Right lobe of liver (tissue), 6 donors: ENCODE measurements around the gene SPDYE1. TPM values are rescaled to one million over a fixed set of nuclear protein-coding genes. Genes with fewer than 3 reads are reported as not detected.
A peak's percentile ranks its signal among the peaks of the same experiment; 100 is the strongest.

Source experiments
- ATAC-seq, 4 donors: fragments of 200-7000 bp; cut with Tn5 transposase; one replicate each; pipeline ENCODE4 v1.9.1; 2020; ENCODE audit warnings: mild to moderate bottlenecking in 4 of 4, moderate library complexity in 4 of 4
- DNase-seq, 3 donors: peaks; one replicate each; pipeline ENCODE4 v3.0.0-alpha.2; 2020
- H3K27ac ChIP-seq, 3 donors: fragments of 200-600 bp; one replicate each; pipeline ENCODE4 v1.8.0; 2022
- H3K27me3 ChIP-seq, 2 donors: fragments of 200-600 bp; one replicate each; pipeline ENCODE4 v1.8.0; 2022
- H3K36me3 ChIP-seq, 4 donors: fragments of 200-600 bp; sonication (generic) in 1 of 4; one replicate each; pipeline versions ENCODE4 v1.5.1 to v1.8.0; 2017 to 2022; ENCODE audit warnings: control low read depth in 1 of 4
- H3K4me1 ChIP-seq, 4 donors: fragments of 200-600 bp; sonication (generic) in 1 of 4; one replicate each; pipeline versions ENCODE4 v1.5.1 to v1.8.0; 2017 to 2022; ENCODE audit warnings: control low read depth in 1 of 4
- H3K4me3 ChIP-seq, 3 donors: fragments of 200-600 bp; one replicate each; pipeline ENCODE4 v1.8.0; 2022
- H3K9me3 ChIP-seq, 4 donors: fragments of 200-600 bp; sonication (generic) in 1 of 4; one replicate each; pipeline versions ENCODE4 v1.5.1 to v1.8.0; 2017 to 2022; ENCODE audit warnings: control low read depth in 1 of 4
- POLR2A ChIP-seq: fragments of 450-650 bp; IDR thresholded peaks from one replicate; pipeline ENCODE4 v1.6.1; 2017; ENCODE audit warnings: antibody characterized with exemption, mild to moderate bottlenecking
- WGBS: methylation state at CpG from one replicate; pipeline ENCODE4 v1.1.6; 2018; ENCODE audit warnings: low coverage, low lambda C conversion rate; ENCODE audit not compliant: insufficient coverage; ENCODE audit errors: missing lambda C conversion rate; 5-methylcytosine and 5-hydroxymethylcytosine counted together
- intact Hi-C, 2 donors: fragments of 100-400 bp; cut with DNase I; formaldehyde crosslinking; loops; one replicate each; pipeline versions ENCODE4 v1.11.2 to v1.14.1; 2022
- total RNA-seq, 6 experiments: library from RNA; depleted of rRNA in 2 of 6; stranded (reverse); fragments of >200 nt in 2 of 6; fragmentation: NEBNext Ultra II Directional in 3 of 6; extraction: Animal tissue kit (Norgen Biotek cat#: 25700) in 3 of 6; gene quantifications; one replicate each; pipeline versions ENCODE4 v1.1.0 to v1.2.4, GENCODE V29; 2016 to 2023
- TF ChIP-seq, protein P1 (sequence below), 4 donors: fragments of 200-600 bp in 3 of 4; fragments of 450-650 bp in 1 of 4; IDR thresholded peaks; one replicate each; pipeline versions ENCODE4 v1.5.1 to v1.8.0; 2016 to 2022; ENCODE audit warnings: antibody characterized with exemption in 4 of 4, mild to moderate bottlenecking in 2 of 4
- donor health status: DM: no; HTN: yes; CAD: no.
- donor health status: DM: no; HTN: no; CAD: no.
- donor health status: DM: no; HTN: no; CAD: no.
- donor health status: DM: no; HTN: yes; CAD: no.
- donor health status: DM: no; HTN: yes; CAD: no.

The SPDYE1 gene
- total RNA-seq, 6 experiments from 2014 or later: not detected

DNA sequence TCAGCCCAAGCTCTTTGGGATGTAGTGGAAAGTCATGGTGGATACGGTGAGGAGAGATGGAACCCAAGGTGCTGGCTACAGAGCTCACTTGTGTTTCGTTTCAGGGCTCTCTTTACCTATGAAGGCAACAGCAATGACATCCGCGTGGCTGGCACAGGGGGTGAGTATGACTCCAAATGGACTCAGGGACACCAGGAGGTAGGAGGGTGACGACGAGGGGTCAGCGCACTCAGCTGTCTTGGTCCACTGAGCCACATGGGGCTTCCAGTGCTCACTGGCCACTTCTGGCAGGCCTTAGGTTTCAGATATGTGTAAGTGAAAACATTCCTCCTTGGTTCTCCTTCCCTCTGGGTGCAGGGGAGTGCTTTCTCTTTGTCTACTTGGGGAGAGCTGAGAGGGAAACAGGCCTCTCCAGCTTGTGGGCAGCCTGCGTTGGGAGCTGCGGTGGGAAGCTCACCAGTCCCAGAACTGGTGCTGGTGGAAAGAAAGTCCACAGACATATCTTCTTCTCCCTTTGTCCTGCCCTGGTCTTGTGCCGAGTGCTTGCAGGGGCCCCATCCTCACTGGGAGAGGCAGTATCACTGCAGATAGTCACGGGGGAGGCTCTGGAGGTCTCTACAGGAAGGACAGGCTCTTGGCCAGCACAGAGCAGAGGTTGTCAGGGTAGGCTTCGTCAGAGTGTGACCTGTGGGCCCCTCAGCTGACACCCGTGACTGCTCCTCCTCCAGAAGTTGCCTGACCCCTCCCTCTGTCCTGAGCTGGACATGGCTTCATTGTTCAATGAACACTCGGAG lies 52.6 kb downstream of the SPDYE1 start:
- H3K27me3 ChIP-seq: no peaks in the 10 kb centered on the region
- WGBS: 80% methylated on average over 5 of the region's 14 CpGs
- H3K27ac ChIP-seq: no peak overlapping the region
- H3K4me3 ChIP-seq: no peak overlapping the region
- no peaks in the 10 kb centered on the region for H3K9me3 ChIP-seq
- intact Hi-C loops: no loop called here
- no peak for TF ChIP-seq POLR2A
- TF ChIP-seq, protein P1, sequence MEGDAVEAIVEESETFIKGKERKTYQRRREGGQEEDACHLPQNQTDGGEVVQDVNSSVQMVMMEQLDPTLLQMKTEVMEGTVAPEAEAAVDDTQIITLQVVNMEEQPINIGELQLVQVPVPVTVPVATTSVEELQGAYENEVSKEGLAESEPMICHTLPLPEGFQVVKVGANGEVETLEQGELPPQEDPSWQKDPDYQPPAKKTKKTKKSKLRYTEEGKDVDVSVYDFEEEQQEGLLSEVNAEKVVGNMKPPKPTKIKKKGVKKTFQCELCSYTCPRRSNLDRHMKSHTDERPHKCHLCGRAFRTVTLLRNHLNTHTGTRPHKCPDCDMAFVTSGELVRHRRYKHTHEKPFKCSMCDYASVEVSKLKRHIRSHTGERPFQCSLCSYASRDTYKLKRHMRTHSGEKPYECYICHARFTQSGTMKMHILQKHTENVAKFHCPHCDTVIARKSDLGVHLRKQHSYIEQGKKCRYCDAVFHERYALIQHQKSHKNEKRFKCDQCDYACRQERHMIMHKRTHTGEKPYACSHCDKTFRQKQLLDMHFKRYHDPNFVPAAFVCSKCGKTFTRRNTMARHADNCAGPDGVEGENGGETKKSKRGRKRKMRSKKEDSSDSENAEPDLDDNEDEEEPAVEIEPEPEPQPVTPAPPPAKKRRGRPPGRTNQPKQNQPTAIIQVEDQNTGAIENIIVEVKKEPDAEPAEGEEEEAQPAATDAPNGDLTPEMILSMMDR (IDR thresholded peaks at IDR 0.05): no peak
- peaks cover 0 to 12% (median 0%) of the 10 kb centered on the region in 4 donors for H3K4me1 ChIP-seq
- ATAC-seq (peak in 1 of 4 donors; percentile 20), DNase-seq (peak in 2 of 3 donors; percentile 27 to 36)
- peaks cover 0 to 34% (median 21%) of the 10 kb centered on the region in 4 donors for H3K36me3 ChIP-seq

DNA sequence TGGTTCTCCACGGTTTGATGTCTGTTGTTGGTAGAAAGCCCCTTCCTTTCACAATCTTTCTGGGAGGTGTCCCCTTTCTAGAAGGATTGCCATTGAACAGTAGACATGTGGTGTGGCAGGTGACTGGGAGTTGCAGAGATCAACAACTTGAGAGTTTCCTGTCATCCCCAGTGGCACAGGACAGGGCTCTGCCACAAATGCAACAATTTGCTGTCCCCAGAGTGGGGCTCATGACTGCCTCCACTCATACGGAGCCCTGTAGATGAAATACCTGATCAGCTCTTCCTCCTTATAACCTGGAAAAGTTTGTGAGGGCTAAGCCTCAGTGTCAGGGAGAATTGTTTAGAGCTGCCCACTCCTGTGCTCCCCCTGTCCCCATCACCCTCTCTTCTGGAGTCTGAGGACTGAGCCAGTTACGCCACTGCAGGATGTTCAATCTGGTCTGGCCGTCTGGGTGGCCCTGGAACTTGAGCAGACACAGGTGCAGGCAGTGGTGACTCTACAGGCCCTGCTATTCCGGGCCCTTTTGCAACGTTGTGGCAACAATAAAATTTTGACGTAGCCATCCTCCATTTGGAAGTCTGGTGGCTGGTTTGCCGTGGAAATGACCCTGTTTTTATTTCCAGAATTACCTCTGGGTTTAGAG lies 53.3 kb downstream of the SPDYE1 start:
- 87% methylated on average over 3 of the region's 8 CpGs for WGBS
- TF ChIP-seq POLR2A: no peak
- TF ChIP-seq, protein P1 (IDR thresholded peaks at IDR 0.05): no peak
- no peaks in the 10 kb centered on the region for H3K27me3 ChIP-seq
- no peak overlapping the region for H3K27ac ChIP-seq
- peaks cover 0 to 4% (median 0%) of the 10 kb centered on the region in 4 donors for H3K4me1 ChIP-seq
- peak in 2 of 3 donors; percentile 13 to 28 for DNase-seq
- no peaks in the 10 kb centered on the region for H3K9me3 ChIP-seq
- H3K4me3 ChIP-seq: no peak overlapping the region
- intact Hi-C loops: no loop called here
- no peak for ATAC-seq
- H3K36me3 ChIP-seq: peaks cover 0 to 34% (median 24%) of the 10 kb centered on the region in 4 donors

DNA sequence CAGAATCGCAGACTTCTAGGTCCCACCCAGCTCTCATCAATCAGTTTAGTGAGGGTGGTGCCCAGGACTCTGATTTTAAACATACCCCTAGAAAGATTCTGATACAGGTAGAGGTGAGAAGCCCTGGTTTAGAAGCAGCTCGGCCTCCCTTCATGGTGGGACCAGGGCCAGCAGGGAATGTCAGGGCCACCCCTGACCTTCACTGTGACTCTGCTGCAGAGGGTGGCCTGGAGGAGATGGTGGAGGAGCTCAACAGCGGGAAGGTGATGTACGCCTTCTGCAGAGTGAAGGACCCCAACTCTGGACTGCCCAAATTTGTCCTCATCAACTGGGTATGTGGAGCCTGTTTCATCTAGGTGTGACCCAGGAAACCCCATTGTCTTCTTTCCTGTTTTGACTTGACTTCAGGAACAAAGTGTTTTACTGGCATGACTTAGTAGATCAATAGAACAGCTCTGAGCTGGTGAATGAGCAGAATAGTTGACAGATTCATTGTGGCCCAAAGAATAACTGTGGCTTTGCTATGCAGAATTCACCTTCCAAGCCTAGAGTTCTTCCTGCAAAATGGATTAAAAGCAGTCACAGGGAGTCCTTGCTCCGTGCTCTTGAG lies 54.0 kb downstream of the SPDYE1 start:
- Histone ChIP-seq H3K9me3 (no peaks in the 10 kb centered on the region), H3K27me3 (no peaks in the 10 kb centered on the region), H3K4me1 (no peaks in the 10 kb centered on the region), H3K27ac (no peak overlapping the region), H3K36me3 (peaks cover 0 to 39% (median 26%) of the 10 kb centered on the region in 4 donors), H3K4me3 (no peak overlapping the region)
- WGBS: 84% methylated on average over 3 of the region's 5 CpGs
- TF ChIP-seq, protein P1 (IDR thresholded peaks at IDR 0.05): no peak
- no peak for TF ChIP-seq POLR2A
- DNase-seq (peak in 2 of 3 donors; percentile 16 to 24), ATAC-seq (no peak)
- intact Hi-C loops: no loop called here

DNA sequence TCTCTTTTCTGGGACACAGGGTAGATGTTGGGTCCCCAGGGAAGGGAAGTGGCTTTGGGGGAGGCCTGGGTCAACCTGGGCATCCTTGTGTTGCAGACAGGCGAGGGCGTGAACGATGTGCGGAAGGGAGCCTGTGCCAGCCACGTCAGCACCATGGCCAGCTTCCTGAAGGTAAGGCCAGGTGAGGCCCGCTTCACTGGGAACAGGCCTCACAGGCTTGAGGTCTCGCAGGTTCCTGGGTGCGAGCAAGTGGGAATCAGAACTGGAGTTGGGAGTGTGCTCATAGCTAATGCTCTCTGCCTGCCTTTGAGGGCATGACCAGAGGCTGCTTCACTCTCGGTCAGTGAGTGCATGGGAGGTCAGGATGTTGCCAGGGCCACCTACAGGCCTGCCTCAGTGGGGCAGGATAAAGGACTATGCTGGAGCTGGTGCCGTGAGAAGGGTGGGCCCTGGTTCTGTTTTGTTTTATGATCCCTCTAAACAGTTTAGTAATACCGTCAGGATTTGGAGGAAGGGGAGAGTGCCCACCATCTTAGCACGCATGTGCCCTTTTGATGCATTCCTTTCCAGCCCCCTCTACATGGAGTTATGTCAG lies 55.2 kb downstream of the SPDYE1 start:
- H3K36me3 ChIP-seq: peaks cover 0 to 50% (median 34%) of the 10 kb centered on the region in 4 donors
- intact Hi-C loops: no loop called here
- H3K4me1 ChIP-seq: no peaks in the 10 kb centered on the region
- H3K27ac ChIP-seq: no peak overlapping the region
- 100% methylated on average over 2 of the region's 12 CpGs for WGBS
- no peak overlapping the region for H3K4me3 ChIP-seq
- TF ChIP-seq, protein P1 (IDR thresholded peaks at IDR 0.05): no peak
- TF ChIP-seq POLR2A: no peak
- ATAC-seq: no peak
- no peaks in the 10 kb centered on the region for H3K9me3 ChIP-seq
- H3K27me3 ChIP-seq: no peaks in the 10 kb centered on the region
- DNase-seq: peak in 2 of 3 donors; percentile 39 to 40
